NOMO-1 treated with dmso at 0.1 percent for 144 hours (cell line): Measurements from ENCODE around the gene TNPO2.

Experiments used
- DNase-seq: peaks from one replicate; lab custom pipeline; 2025; ENCODE audit not compliant: unreplicated experiment; lab: John Stamatoyannopoulos, UW

The TNPO2 gene

GRCh38 chr19:12723641-12724426, at the start of gene TNPO2:
TSS of gene TNPO2 (minus strand) at chr19:12723932. CDS start at chr19:12720977, 2,955 bp downstream.
- DNase-seq = peak; percentile 47

- DNase-seq = no peak
Measured at GRCh38 chr19:12772323-12772722, 48.6 kb upstream of the TNPO2 start.

- DNase-seq = no peak
Measured at GRCh38 chr19:12770922-12771321, 47.2 kb upstream of the TNPO2 start.

GRCh38 chr19:12769689-12770088, 46.0 kb upstream of the TNPO2 start:
- DNase-seq = no peak

GRCh38 chr19:12767666-12768065, 43.9 kb upstream of the TNPO2 start:
- no peak for DNase-seq

- DNase-seq = no peak
Measured at GRCh38 chr19:12767150-12767549, 43.4 kb upstream of the TNPO2 start.

- DNase-seq = no peak
Measured at GRCh38 chr19:12766051-12766521, 42.4 kb upstream of the TNPO2 start.

GRCh38 chr19:12764698-12765097, 41.0 kb upstream of the TNPO2 start:
- DNase-seq = no peak

GRCh38 chr19:12763100-12763499, 39.4 kb upstream of the TNPO2 start:
- DNase-seq = no peak

- DNase-seq = no peak
Measured at GRCh38 chr19:12759686-12760085, 36.0 kb upstream of the TNPO2 start.

- DNase-seq = peak; percentile 23
Measured at GRCh38 chr19:12757544-12758274, 34.0 kb upstream of the TNPO2 start.

GRCh38 chr19:12756150-12756883, 32.6 kb upstream of the TNPO2 start:
- DNase-seq = no peak

- DNase-seq = no peak
Measured at GRCh38 chr19:12754465-12755196, 30.9 kb upstream of the TNPO2 start.

- DNase-seq = no peak
Measured at GRCh38 chr19:12752056-12752781, 28.5 kb upstream of the TNPO2 start.

- no peak for DNase-seq
Measured at GRCh38 chr19:12751635-12752034, 27.9 kb upstream of the TNPO2 start, which contains the start of gene BEST2. TSS of gene BEST2 (plus strand) at chr19:12751791. CDS start at chr19:12752593, 802 bp downstream.

GRCh38 chr19:12750851-12751250, 27.1 kb upstream of the TNPO2 start:
- no peak for DNase-seq

- no peak for DNase-seq
Measured at GRCh38 chr19:12749938-12750521, 26.3 kb upstream of the TNPO2 start.

GRCh38 chr19:12748489-12748888, 24.8 kb upstream of the TNPO2 start:
- no peak for DNase-seq

GRCh38 chr19:12745166-12745897, 21.6 kb upstream of the TNPO2 start:
- DNase-seq = no peak
